Hematopoietic multipotent progenitor cell treated with erythropoietin and hydrocortisone succinate and interleukin-3 and kit ligand, for 15 days (in vitro differentiated cells): ENCODE measurements around the gene TNFRSF4.
"Not testable (repeated sequence)": the region's sequence is repeated elsewhere in the genome, so short reads cannot be mapped to it uniquely, and the experiment has no call there.

Source experiments
- DNase-seq: peaks from one replicate; pipeline ENCODE4 v3.0.0-alpha.2; 2015; ENCODE audit warnings: low spot score

Gene TNFRSF4

GRCh38 chr1:1202831-1203560, 11.0 kb downstream of the TNFRSF4 start:
- no peak for DNase-seq

- no peak for DNase-seq
Observed at GRCh38 chr1:1200876-1201810, 12.8 kb downstream of the TNFRSF4 start.

- no peak for DNase-seq
Observed at GRCh38 chr1:1199961-1200875, 13.7 kb downstream of the TNFRSF4 start.

- DNase-seq = no peak
Observed at GRCh38 chr1:1199141-1199960, 14.6 kb downstream of the TNFRSF4 start.

- DNase-seq = no peak
Observed at GRCh38 chr1:1198423-1199140, 15.4 kb downstream of the TNFRSF4 start.

GRCh38 chr1:1197551-1198422, 16.2 kb downstream of the TNFRSF4 start:
- DNase-seq = no peak

- DNase-seq = no peak
Observed at GRCh38 chr1:1197188-1197500, 16.8 kb downstream of the TNFRSF4 start.

- DNase-seq = no peak
Observed at GRCh38 chr1:1196431-1197187, 17.3 kb downstream of the TNFRSF4 start.

- not testable (repeated sequence) for DNase-seq
Observed at GRCh38 chr1:1195726-1196125, 18.2 kb downstream of the TNFRSF4 start.

- no peak for DNase-seq
Observed at GRCh38 chr1:1194723-1195122, 19.2 kb downstream of the TNFRSF4 start.

- no peak for DNase-seq
Observed at GRCh38 chr1:1191734-1192133, 22.2 kb downstream of the TNFRSF4 start.

GRCh38 chr1:1189111-1189510, 24.8 kb downstream of the TNFRSF4 start:
- no peak for DNase-seq

GRCh38 chr1:1187938-1188337, 26.0 kb downstream of the TNFRSF4 start:
- DNase-seq = no peak

GRCh38 chr1:1185101-1185765, 28.7 kb downstream of the TNFRSF4 start:
- no peak for DNase-seq

- DNase-seq = no peak
Observed at GRCh38 chr1:1183833-1184775, 29.8 kb downstream of the TNFRSF4 start.

GRCh38 chr1:1183221-1183747, 30.7 kb downstream of the TNFRSF4 start:
- DNase-seq = no peak
